GM23248 (cell line): ENCODE results near the gene SLC13A5.

Experiments
- EZH2 ChIP-seq: fragments of 200-600 bp; sonication (generic); IDR thresholded peaks from 2 replicates; pipeline ENCODE4 v1.6.1; 2018; ENCODE audit warnings: antibody characterized with exemption, mild to moderate bottlenecking; ENCODE audit not compliant: insufficient read depth, poor library complexity, severe bottlenecking
- EZH2phosphoT487 ChIP-seq: fragments of 200-600 bp; sonication (generic); IDR thresholded peaks from 2 replicates; pipeline ENCODE4 v1.6.1; 2018; ENCODE audit warnings: antibody characterized with exemption, moderate library complexity, mild to moderate bottlenecking, low read depth; ENCODE audit not compliant: insufficient read depth

GRCh38 chr17:6640536-6641246 lies 72.5 kb downstream of the SLC13A5 start, which contains the start of the genes KIAA0753 and TXNDC17:
- TF ChIP-seq EZH2phosphoT487 (no peak), EZH2 (no peak)
